PC-3 (cell line): ENCODE results near the gene RNF5. TPM values are rescaled to one million over a fixed set of nuclear protein-coding genes. Genes with fewer than 3 reads are reported as not detected.

ENCODE experiments used
- ATAC-seq: fragments of 200-7000 bp; cut with Tn5 transposase; 2 replicates; pipeline ENCODE4 v1.9.1; 2020; ENCODE audit warnings: mild to moderate bottlenecking, moderate library complexity
- BruUV-seq: library from RNA; stranded (reverse); fragments of 400-500 nt; replicated peaks from 2 replicates; lab custom pipeline; 2021; lab: Mats Ljungman, UMichigan
- CTCF ChIA-PET: fragments of 300-600 bp; sonication (Branson Sonifier 250); formaldehyde crosslinking; loops from one replicate; lab custom pipeline; 2022; ENCODE audit warnings: antibody characterized with exemption; lab: Charles Lee
- POLR2A ChIA-PET: fragments of 300-600 bp; sonication (Branson Sonifier 250); formaldehyde crosslinking; loops from one replicate; lab custom pipeline; 2022; ENCODE audit warnings: antibody characterized with exemption; ENCODE audit not compliant: unreplicated experiment; lab: Charles Lee
- DNase-seq: peaks from one replicate; pipeline ENCODE4 v3.0.0-alpha.2; 2015
- H2AFZ ChIP-seq: fragments of 300-600 bp; sonication (generic); 2 replicates; pipeline ENCODE4 v1.6.0; 2016; ENCODE audit warnings: antibody characterized with exemption, low read length
- H3F3A ChIP-seq: fragments of 300-600 bp; sonication (generic); one replicate; pipeline ENCODE4 v1.6.0; 2017; ENCODE audit warnings: antibody characterized with exemption, low read length, control low read depth, mild to moderate bottlenecking; ENCODE audit not compliant: unreplicated experiment
- H3K27ac ChIP-seq: fragments of 300-600 bp; sonication (generic); 2 replicates; pipeline ENCODE4 v1.5.1; 2016; ENCODE audit warnings: mild to moderate bottlenecking, low read length
- H3K27me3 ChIP-seq: fragments of 300-600 bp; sonication (generic); 2 replicates; pipeline ENCODE4 v1.6.1; 2016; ENCODE audit warnings: low read length, mixed read lengths
- H3K36me3 ChIP-seq: fragments of 300-600 bp; sonication (generic); 2 replicates; pipeline ENCODE4 v1.6.1; 2016; ENCODE audit warnings: low read depth, mixed run types, low read length, mixed read lengths
- H3K4me1 ChIP-seq: fragments of 300-600 bp; sonication (generic); 2 replicates; pipeline ENCODE4 v1.5.1; 2016; ENCODE audit warnings: low read length; ENCODE audit not compliant: insufficient read depth
- H3K4me2 ChIP-seq: fragments of 300-600 bp; sonication (generic); 2 replicates; pipeline ENCODE4 v1.6.0; 2016; ENCODE audit warnings: low read length
- H3K4me3 ChIP-seq: fragments of 300-600 bp; sonication (generic); 2 replicates; pipeline ENCODE4 v1.5.1; 2016; ENCODE audit warnings: mild to moderate bottlenecking, low read length, mixed read lengths
- H3K79me2 ChIP-seq: fragments of 300-600 bp; sonication (generic); 2 replicates; pipeline ENCODE4 v1.6.1; 2017; ENCODE audit warnings: low read length, mixed read lengths
- H3K9ac ChIP-seq: fragments of 300-600 bp; sonication (generic); 2 replicates; pipeline ENCODE4 v1.6.0; 2016; ENCODE audit warnings: mild to moderate bottlenecking, low read length
- H3K9me2 ChIP-seq: fragments of 300-600 bp; sonication (generic); replicated peaks from 2 replicates; pipeline ENCODE4 v1.6.1; 2016; ENCODE audit warnings: mixed run types, low read length, mixed read lengths
- H3K9me3 ChIP-seq: fragments of 300-600 bp; sonication (generic); 2 replicates; pipeline ENCODE4 v1.6.1; 2016; ENCODE audit warnings: low read length, mixed read lengths
- H4K20me1 ChIP-seq: fragments of 300-600 bp; sonication (generic); 2 replicates; pipeline ENCODE4 v1.6.1; 2016; ENCODE audit warnings: low read length, mixed read lengths
- CTCF ChIP-seq: fragments of 300-600 bp; sonication (generic); conservative IDR thresholded peaks from 2 replicates; pipeline ENCODE4 v1.5.1; 2017; ENCODE audit warnings: antibody characterized with exemption, low read depth, mild to moderate bottlenecking, low read length
- EZH2 ChIP-seq: fragments of 300-600 bp; sonication (generic); IDR thresholded peaks from one replicate; pipeline ENCODE4 v1.6.1; 2017; ENCODE audit warnings: antibody characterized with exemption, mild to moderate bottlenecking, low read length; ENCODE audit not compliant: unreplicated experiment
- EZH2phosphoT487 ChIP-seq: fragments of 300-600 bp; sonication (generic); IDR thresholded peaks from 2 replicates; pipeline ENCODE4 v1.6.1; 2018; ENCODE audit warnings: mild to moderate bottlenecking, antibody characterized with exemption, low read length, borderline replicate concordance
- intact Hi-C: fragments of 100-400 bp; cut with micrococcal nuclease; formaldehyde crosslinking; loops from 2 replicates; pipeline ENCODE4 v1.9.0; 2023
- total RNA-seq: library from RNA; depleted of rRNA; stranded (reverse); fragments of >200 nt; gene quantifications from 2 replicates; pipeline ENCODE4 v1.2.3, GENCODE V29; 2014

RNF5 gene
- total RNA-seq, 1 experiment from 2014 or later, result 69.0 TPM

- Histone ChIP-seq H3K9ac (no peak overlapping the region), H3F3A (no peaks in the 10 kb centered on the region), H3K36me3 (no peaks in the 10 kb centered on the region), H3K27ac (no peak overlapping the region), H3K9me3 (no peaks in the 10 kb centered on the region), H4K20me1 (no peaks in the 10 kb centered on the region), H3K9me2 (no peaks in the 10 kb centered on the region), H3K4me3 (no peak overlapping the region), H3K27me3 (no peaks in the 10 kb centered on the region), H2AFZ (no peak overlapping the region), H3K4me1 (no peaks in the 10 kb centered on the region), H3K4me2 (no peak overlapping the region), H3K79me2 (no peaks in the 10 kb centered on the region)
- no peak for ATAC-seq
- intact Hi-C loops, result no loop called here
- no TSS peak for BruUV-seq
- ChIA-PET CTCF (no interaction called here), POLR2A (interaction anchor here (0.5 kb wide), 1 partner anchor 65 kb away, joined by 5 read pairs; no protein-coding TSS in a partner anchor)
- no peak for DNase-seq
- no peak for TF ChIP-seq EZH2
These were observed 25.4 kb downstream of the RNF5 start for GRCh38 chr6:32203426-32204267.

GRCh38 chr6:32204268-32204715 lies 26.1 kb downstream of the RNF5 start:
- Histone ChIP-seq H3K4me1 (no peaks in the 10 kb centered on the region), H4K20me1 (no peaks in the 10 kb centered on the region), H3K36me3 (no peaks in the 10 kb centered on the region), H3K27ac (no peak overlapping the region), H3K9me3 (no peaks in the 10 kb centered on the region), H3F3A (no peaks in the 10 kb centered on the region), H3K9ac (no peak overlapping the region), H3K9me2 (no peaks in the 10 kb centered on the region), H3K4me2 (no peak overlapping the region), H3K4me3 (no peak overlapping the region), H3K27me3 (no peaks in the 10 kb centered on the region), H2AFZ (no peak overlapping the region), H3K79me2 (no peaks in the 10 kb centered on the region)
- TF ChIP-seq EZH2, result no peak
- TF ChIP-seq CTCF, result no peak
- TF ChIP-seq EZH2phosphoT487, result no peak
- ChIA-PET CTCF (no interaction called here), POLR2A (no interaction called here)
- no peak for DNase-seq
- intact Hi-C loops, result no loop called here
- no TSS peak for BruUV-seq
- ATAC-seq, result no peak

- Histone ChIP-seq H3K27me3 (no peaks in the 10 kb centered on the region), H3K36me3 (no peaks in the 10 kb centered on the region), H2AFZ (no peak overlapping the region), H3K4me1 (no peaks in the 10 kb centered on the region), H4K20me1 (no peaks in the 10 kb centered on the region), H3K9me2 (no peaks in the 10 kb centered on the region), H3K27ac (no peak overlapping the region), H3K9ac (no peak overlapping the region), H3K9me3 (no peaks in the 10 kb centered on the region), H3K4me3 (no peak overlapping the region), H3K4me2 (no peak overlapping the region), H3K79me2 (no peaks in the 10 kb centered on the region), H3F3A (no peaks in the 10 kb centered on the region)
- BruUV-seq, result no TSS peak
- intact Hi-C loops, result no loop called here
- DNase-seq, result no peak
- ChIA-PET POLR2A (no interaction called here), CTCF (no interaction called here)
- TF ChIP-seq CTCF, result no peak
- no peak for TF ChIP-seq EZH2
- no peak for TF ChIP-seq EZH2phosphoT487
- no peak for ATAC-seq
These were observed 30.8 kb downstream of the RNF5 start for GRCh38 chr6:32208996-32209395.
